A673 (cell line): Measurements from ENCODE around the gene ITFG1. TPM values are rescaled to one million over a fixed set of nuclear protein-coding genes. Genes with fewer than 3 reads are reported as not detected.

Source experiments
- BruUV-seq: library from RNA; stranded (reverse); fragments of 400-500 nt; replicated peaks from 2 replicates; lab custom pipeline; 2021; lab: Mats Ljungman, UMichigan
- CTCF ChIA-PET: fragments of 300-600 bp; sonication (Branson Sonifier 250); formaldehyde crosslinking; loops from one replicate; lab custom pipeline; 2022; ENCODE audit warnings: antibody characterized with exemption; lab: Charles Lee
- POLR2A ChIA-PET: fragments of 300-600 bp; sonication (Branson Sonifier 250); formaldehyde crosslinking; loops from one replicate; lab custom pipeline; 2022; ENCODE audit warnings: antibody characterized with exemption; ENCODE audit not compliant: low non-redundant PET; lab: Charles Lee
- DNase-seq: peaks from one replicate; pipeline ENCODE4 v3.0.0-alpha.2; 2015; ENCODE audit warnings: low spot score
- H3K27ac ChIP-seq: fragments of 200-600 bp; sonication (generic); 2 replicates; pipeline ENCODE4 v1.5.1; 2016; ENCODE audit warnings: mixed run types, low read depth, mild to moderate bottlenecking, mixed read lengths, antibody characterized with exemption, low read length; ENCODE audit not compliant: poor library complexity, severe bottlenecking
- H3K27me3 ChIP-seq: fragments of 200-600 bp; sonication (generic); replicated peaks from 2 replicates; pipeline ENCODE4 v1.6.1; 2017; ENCODE audit warnings: mixed run types, low read depth, mild to moderate bottlenecking, mixed read lengths, antibody characterized with exemption, low read length; ENCODE audit not compliant: insufficient read depth, poor library complexity
- H3K36me3 ChIP-seq: fragments of 200-600 bp; sonication (generic); 2 replicates; pipeline ENCODE4 v1.6.1; 2016; ENCODE audit warnings: mixed run types, mild to moderate bottlenecking, mixed read lengths, antibody characterized with exemption, low read length; ENCODE audit not compliant: insufficient read depth, poor library complexity, severe bottlenecking
- H3K4me1 ChIP-seq: fragments of 200-600 bp; sonication (generic); 2 replicates; pipeline ENCODE4 v1.6.1; 2017; ENCODE audit warnings: mixed run types, mild to moderate bottlenecking, mixed read lengths, antibody characterized with exemption, low read length; ENCODE audit not compliant: insufficient read depth, poor library complexity, severe bottlenecking
- H3K4me3 ChIP-seq: fragments of 200-600 bp; sonication (generic); 2 replicates; pipeline ENCODE4 v1.5.1; 2016; ENCODE audit warnings: low read depth, mixed run types, mild to moderate bottlenecking, mixed read lengths, low read length; ENCODE audit not compliant: poor library complexity, severe bottlenecking
- H3K9me3 ChIP-seq: fragments of 200-600 bp; sonication (generic); 2 replicates; pipeline ENCODE4 v1.6.1; 2016; ENCODE audit warnings: mixed run types, low read depth, mild to moderate bottlenecking, mixed read lengths, antibody characterized with exemption, low read length; ENCODE audit not compliant: poor library complexity, severe bottlenecking
- EZH2 ChIP-seq: fragments of 200-600 bp; sonication (generic); IDR thresholded peaks from 2 replicates; pipeline ENCODE4 v1.6.1; 2017; ENCODE audit warnings: borderline replicate concordance, low read depth, mild to moderate bottlenecking, mixed read lengths, antibody characterized with exemption, low read length; ENCODE audit not compliant: poor library complexity, severe bottlenecking
- intact Hi-C: fragments of 100-400 bp; cut with micrococcal nuclease; formaldehyde crosslinking; loops from one replicate; pipeline ENCODE4 v1.10.0; 2022; ENCODE audit not compliant: unreplicated experiment
- total RNA-seq: library from RNA; stranded (reverse); gene quantifications from 2 replicates; pipeline ENCODE4 v1.2.3, GENCODE V29; 2021
- TF ChIP-seq, protein P1 (sequence below): fragments of 300-800, 200-600 bp; sonication (generic); conservative IDR thresholded peaks from 2 replicates; pipeline ENCODE4 v1.5.1; 2017; ENCODE audit warnings: low read depth, mild to moderate bottlenecking, antibody characterized with exemption, low read length, moderate library complexity, mixed read lengths

The ITFG1 gene
- total RNA-seq, 1 experiment from 2014 or later = 40.1 TPM

DNA sequence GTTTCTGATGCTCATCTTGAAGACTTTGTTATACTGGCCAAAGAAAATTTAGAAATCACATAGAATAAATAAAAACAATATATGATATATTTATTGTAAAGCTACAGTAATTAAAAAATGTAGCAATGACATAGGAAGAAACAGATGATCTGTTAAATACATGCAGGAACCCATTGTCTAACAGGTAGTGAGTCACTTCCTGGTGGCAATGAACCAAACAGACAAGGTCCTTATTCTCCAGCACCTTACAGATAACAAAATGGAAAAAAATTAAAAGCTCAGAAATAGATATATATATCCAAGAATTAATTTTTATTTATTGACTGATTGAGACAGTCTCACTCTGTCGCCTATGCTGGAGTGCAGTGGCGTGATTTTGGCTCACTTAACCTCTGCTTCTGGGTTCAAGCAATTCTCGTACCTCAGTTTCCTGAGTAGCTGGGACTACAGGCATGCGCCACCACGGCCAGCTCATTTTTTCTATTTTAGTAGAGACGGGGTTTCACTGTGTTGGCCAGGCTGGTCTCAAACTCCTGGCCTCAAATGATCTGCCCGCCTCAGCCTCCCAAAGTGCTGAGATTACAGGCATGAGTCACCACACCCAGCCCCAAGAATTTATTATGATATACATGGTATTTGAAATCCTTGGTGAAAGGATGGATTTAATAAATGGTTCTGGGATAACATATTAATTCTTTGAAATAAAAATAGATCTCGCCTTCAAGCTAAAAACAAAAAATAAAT, 324.6 kb downstream of the ITFG1 start:
- ChIA-PET CTCF (interaction anchor here (0.6 kb wide), 1 partner anchor 1443 kb away, joined by 3 read pairs; no protein-coding TSS in a partner anchor), POLR2A (no interaction called here)
- no peaks in the 10 kb centered on the region for H3K36me3 ChIP-seq
- TF ChIP-seq, protein P1, sequence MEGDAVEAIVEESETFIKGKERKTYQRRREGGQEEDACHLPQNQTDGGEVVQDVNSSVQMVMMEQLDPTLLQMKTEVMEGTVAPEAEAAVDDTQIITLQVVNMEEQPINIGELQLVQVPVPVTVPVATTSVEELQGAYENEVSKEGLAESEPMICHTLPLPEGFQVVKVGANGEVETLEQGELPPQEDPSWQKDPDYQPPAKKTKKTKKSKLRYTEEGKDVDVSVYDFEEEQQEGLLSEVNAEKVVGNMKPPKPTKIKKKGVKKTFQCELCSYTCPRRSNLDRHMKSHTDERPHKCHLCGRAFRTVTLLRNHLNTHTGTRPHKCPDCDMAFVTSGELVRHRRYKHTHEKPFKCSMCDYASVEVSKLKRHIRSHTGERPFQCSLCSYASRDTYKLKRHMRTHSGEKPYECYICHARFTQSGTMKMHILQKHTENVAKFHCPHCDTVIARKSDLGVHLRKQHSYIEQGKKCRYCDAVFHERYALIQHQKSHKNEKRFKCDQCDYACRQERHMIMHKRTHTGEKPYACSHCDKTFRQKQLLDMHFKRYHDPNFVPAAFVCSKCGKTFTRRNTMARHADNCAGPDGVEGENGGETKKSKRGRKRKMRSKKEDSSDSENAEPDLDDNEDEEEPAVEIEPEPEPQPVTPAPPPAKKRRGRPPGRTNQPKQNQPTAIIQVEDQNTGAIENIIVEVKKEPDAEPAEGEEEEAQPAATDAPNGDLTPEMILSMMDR = no peak
- TF ChIP-seq EZH2 = no peak
- peaks cover 4% of the 10 kb centered on the region for H3K4me1 ChIP-seq
- intact Hi-C loops = no loop called here
- H3K27me3 ChIP-seq = no peaks in the 10 kb centered on the region
- H3K27ac ChIP-seq = no peak overlapping the region
- DNase-seq = peak; percentile 52
- no peaks in the 10 kb centered on the region for H3K9me3 ChIP-seq
- no TSS peak for BruUV-seq
- no peak overlapping the region for H3K4me3 ChIP-seq

DNA sequence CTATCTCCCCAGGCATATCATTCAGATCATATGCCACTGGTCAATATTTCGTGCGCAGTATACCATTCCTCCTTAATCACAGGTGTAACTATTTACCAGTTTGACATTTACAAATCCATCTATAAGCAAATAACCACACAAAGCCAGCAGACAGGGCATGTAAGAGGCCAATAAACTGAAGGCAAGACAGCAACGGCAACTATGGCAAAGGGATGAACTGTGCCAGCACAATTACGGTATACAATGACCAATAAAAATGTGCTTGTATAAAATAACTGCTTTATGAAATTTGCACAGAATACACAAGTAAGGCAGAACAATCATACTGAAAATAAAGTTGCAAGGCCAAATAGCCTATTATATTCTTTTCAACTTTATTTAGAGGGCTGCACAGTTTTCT, 326.3 kb downstream of the ITFG1 start:
- CTCF ChIA-PET = no interaction called here
- POLR2A ChIA-PET = interaction anchor here (0.6 kb wide), 1 partner anchor 144 kb away, joined by 6 read pairs; no protein-coding TSS in a partner anchor
- Histone ChIP-seq H3K36me3 (no peaks in the 10 kb centered on the region), H3K9me3 (no peaks in the 10 kb centered on the region), H3K27me3 (no peaks in the 10 kb centered on the region), H3K4me3 (no peak overlapping the region), H3K4me1 (peaks cover 7% of the 10 kb centered on the region), H3K27ac (no peak overlapping the region)
- TF ChIP-seq EZH2 = no peak
- TF ChIP-seq, protein P1 = no peak
- no peak for DNase-seq
- intact Hi-C loops = no loop called here
- BruUV-seq = no TSS peak

DNA sequence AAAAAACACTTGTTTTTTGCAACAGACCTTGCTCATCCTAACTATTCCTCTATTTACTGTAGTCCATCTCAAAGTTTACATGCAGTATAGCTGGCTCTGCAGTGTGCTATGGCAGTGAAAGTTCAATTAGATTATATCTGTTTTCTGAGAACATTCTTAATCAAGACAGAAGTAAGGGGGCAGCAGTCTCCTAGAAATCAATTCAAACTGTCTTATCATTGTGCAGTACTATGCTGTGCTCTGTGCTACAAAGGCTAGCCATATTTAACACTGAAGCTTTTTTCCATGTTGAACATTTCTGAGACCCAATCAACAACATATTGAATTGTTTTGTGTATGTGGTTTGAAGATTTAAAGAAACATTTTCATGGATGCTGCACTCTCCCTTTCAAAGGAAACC, 328.6 kb downstream of the ITFG1 start:
- no peak overlapping the region for H3K27ac ChIP-seq
- TF ChIP-seq EZH2 = no peak
- TF ChIP-seq, protein P1 = peak; percentile 24; the same call in 1 of the 2 replicates
- no peaks in the 10 kb centered on the region for H3K36me3 ChIP-seq
- intact Hi-C loops = no loop called here
- BruUV-seq = no TSS peak
- POLR2A ChIA-PET = no interaction called here
- CTCF ChIA-PET = no interaction called here
- H3K9me3 ChIP-seq = no peaks in the 10 kb centered on the region
- DNase-seq = no peak
- H3K4me3 ChIP-seq = no peak overlapping the region
- peaks cover 7% of the 10 kb centered on the region for H3K4me1 ChIP-seq
- no peaks in the 10 kb centered on the region for H3K27me3 ChIP-seq
